ENCODE data around the gene HTR2C. TPM values are rescaled to one million over a fixed set of nuclear protein-coding genes. Genes with fewer than 3 reads are reported as not detected.
"Not testable (repeated sequence)": the region's sequence is repeated elsewhere in the genome, so short reads cannot be mapped to it uniquely, and the experiment has no call there.

Gene HTR2C
- total RNA-seq, 1 experiment from 2014 or later = not detected

GRCh38 chrX:114712466-114712865, 128.6 kb downstream of the HTR2C start:
- no peak for DNase-seq (ENCODE audit: low spot score)

GRCh38 chrX:114715096-114715495, 131.2 kb downstream of the HTR2C start:
- no peak for DNase-seq (ENCODE audit: low spot score)

GRCh38 chrX:114717921-114718320, 134.0 kb downstream of the HTR2C start:
- DNase-seq (ENCODE audit: low spot score) = peak; percentile 15

GRCh38 chrX:114766541-114766940, 182.7 kb downstream of the HTR2C start:
- DNase-seq (ENCODE audit: low spot score) = no peak

GRCh38 chrX:114774691-114775090, 190.8 kb downstream of the HTR2C start:
- peak; percentile 1 for DNase-seq (ENCODE audit: low spot score)

- DNase-seq (ENCODE audit: low spot score) = no peak
These were observed 199.0 kb downstream of the HTR2C start for GRCh38 chrX:114782925-114783324.

- DNase-seq (ENCODE audit: low spot score) = no peak
These were observed 203.2 kb downstream of the HTR2C start for GRCh38 chrX:114787061-114787460.

- no peak for DNase-seq (ENCODE audit: low spot score)
These were observed 213.6 kb downstream of the HTR2C start for GRCh38 chrX:114797494-114797893.

GRCh38 chrX:114798907-114799306, 215.0 kb downstream of the HTR2C start:
- DNase-seq (ENCODE audit: low spot score) = no peak

GRCh38 chrX:114800719-114801118, 216.8 kb downstream of the HTR2C start:
- peak; percentile 16 for DNase-seq (ENCODE audit: low spot score)

GRCh38 chrX:114819509-114819908, 235.6 kb downstream of the HTR2C start:
- DNase-seq (ENCODE audit: low spot score) = no peak

- no peak for DNase-seq (ENCODE audit: low spot score)
These were observed 257.2 kb downstream of the HTR2C start for GRCh38 chrX:114841051-114841450.

GRCh38 chrX:114842181-114842580, 258.3 kb downstream of the HTR2C start:
- no peak for DNase-seq (ENCODE audit: low spot score)

- no peak for DNase-seq (ENCODE audit: low spot score)
These were observed 305.6 kb downstream of the HTR2C start for GRCh38 chrX:114889481-114889880.

- DNase-seq (ENCODE audit: low spot score) = no peak
These were observed 319.7 kb downstream of the HTR2C start for GRCh38 chrX:114903618-114904017.

GRCh38 chrX:114905251-114905650, 321.4 kb downstream of the HTR2C start:
- DNase-seq (ENCODE audit: low spot score) = no peak

GRCh38 chrX:114906984-114907510, 323.2 kb downstream of the HTR2C start:
- no peak for DNase-seq (ENCODE audit: low spot score)

GRCh38 chrX:114924423-114924822, 340.5 kb downstream of the HTR2C start:
- no peak for DNase-seq (ENCODE audit: low spot score)

- DNase-seq (ENCODE audit: low spot score) = no peak
These were observed 341.0 kb downstream of the HTR2C start for GRCh38 chrX:114924856-114925255.

- DNase-seq (ENCODE audit: low spot score) = no peak
These were observed 346.3 kb downstream of the HTR2C start for GRCh38 chrX:114930227-114930626.

- no peak for DNase-seq (ENCODE audit: low spot score)
These were observed 348.7 kb downstream of the HTR2C start for GRCh38 chrX:114932550-114932949.

- DNase-seq (ENCODE audit: low spot score) = not testable (repeated sequence)
These were observed 349.4 kb downstream of the HTR2C start for GRCh38 chrX:114933291-114933690.

- not testable (repeated sequence) for DNase-seq (ENCODE audit: low spot score)
These were observed 353.2 kb downstream of the HTR2C start for GRCh38 chrX:114937090-114937489.

- DNase-seq (ENCODE audit: low spot score) = no peak
These were observed 368.8 kb downstream of the HTR2C start for GRCh38 chrX:114952696-114953095.
